Common myeloid progenitor, CD34-positive (primary cell): ENCODE measurements around the gene ADAM17.
A peak's percentile ranks its signal among the peaks of the same experiment; 100 is the strongest.
"Not testable (repeated sequence)": the region's sequence is repeated elsewhere in the genome, so short reads cannot be mapped to it uniquely, and the experiment has no call there.

Experiments
- CTCF ChIA-PET: fragments of 350-600 bp; sonication (Branson Sonifier 250); formaldehyde crosslinking; loops from one replicate; lab custom pipeline; 2021; ENCODE audit warnings: antibody characterized with exemption; lab: Charles Lee
- POLR2A ChIA-PET: fragments of 350-600 bp; sonication (Branson Sonifier 250); formaldehyde crosslinking; loops from one replicate; lab custom pipeline; 2021; ENCODE audit warnings: antibody characterized with exemption; lab: Charles Lee
- DNase-seq, 3 donors: peaks; one replicate each; pipeline versions ENCODE4 v3.0.0 to v3.0.0-alpha.2; 2013
- H3K27ac ChIP-seq, 2 experiments: 1 replicate in 1 of 2; 2 replicates in 1 of 2; pipeline ENCODE4 v1.7.0; 2013; ENCODE audit warnings: inconsistent platforms in 2 of 2, low read length in 2 of 2, mild to moderate bottlenecking in 2 of 2, low read depth in 1 of 2, moderate library complexity in 1 of 2; ENCODE audit not compliant: severe bottlenecking in 2 of 2, insufficient read depth in 1 of 2, poor library complexity in 1 of 2
- H3K27me3 ChIP-seq, 5 experiments: replicated peaks in 2 of 5; 1 replicate in 3 of 5; 2 replicates in 2 of 5; pipeline versions ENCODE4 v1.6.1 to v1.7.0; 2013; ENCODE audit warnings: low read length in 4 of 5, mild to moderate bottlenecking in 2 of 5, moderate library complexity in 2 of 5, inconsistent platforms in 1 of 5; ENCODE audit not compliant: insufficient read depth in 5 of 5, control insufficient read depth in 4 of 5
- H3K36me3 ChIP-seq, 4 experiments: 1 replicate in 2 of 4; 2 replicates in 2 of 4; pipeline versions ENCODE4 v1.6.1 to v1.7.0; 2013; ENCODE audit warnings: low read length in 3 of 4, control low read depth in 1 of 4, mild to moderate bottlenecking in 1 of 4; ENCODE audit not compliant: control insufficient read depth in 4 of 4, insufficient read depth in 4 of 4
- H3K4me1 ChIP-seq, 4 experiments: 1 replicate in 3 of 4; 2 replicates in 1 of 4; pipeline versions ENCODE4 v1.6.1 to v1.7.1; 2013; ENCODE audit warnings: low read length in 3 of 4, mild to moderate bottlenecking in 3 of 4, control low read depth in 1 of 4, inconsistent platforms in 1 of 4, moderate library complexity in 1 of 4; ENCODE audit not compliant: control insufficient read depth in 4 of 4, insufficient read depth in 4 of 4; ENCODE audit errors: control extremely low read depth in 1 of 4
- H3K4me3 ChIP-seq, 7 experiments: 1 replicate in 4 of 7; 2 replicates in 3 of 7; pipeline versions ENCODE4 v1.5.1 to v1.7.0; 2013; ENCODE audit warnings: mild to moderate bottlenecking in 7 of 7, low read length in 6 of 7, moderate library complexity in 6 of 7, inconsistent platforms in 2 of 7, low read depth in 2 of 7, control low read depth in 1 of 7; ENCODE audit not compliant: insufficient read depth in 4 of 7, control insufficient read depth in 1 of 7; ENCODE audit errors: extremely low read depth in 1 of 7
- H3K9me3 ChIP-seq, 5 experiments: 1 replicate in 4 of 5; 2 replicates in 1 of 5; pipeline versions ENCODE4 v1.6.1 to v1.7.1; 2013; ENCODE audit warnings: low read length in 4 of 5, mild to moderate bottlenecking in 2 of 5, inconsistent platforms in 1 of 5, low read depth in 1 of 5, moderate library complexity in 1 of 5; ENCODE audit not compliant: control insufficient read depth in 4 of 5, insufficient read depth in 2 of 5; ENCODE audit errors: control extremely low read depth in 1 of 5
- WGBS: methylation state at CpG from one replicate; pipeline ENCODE4 v1.1.5; 2013; ENCODE audit not compliant: insufficient coverage; 5-methylcytosine and 5-hydroxymethylcytosine counted together

Gene ADAM17

DNA sequence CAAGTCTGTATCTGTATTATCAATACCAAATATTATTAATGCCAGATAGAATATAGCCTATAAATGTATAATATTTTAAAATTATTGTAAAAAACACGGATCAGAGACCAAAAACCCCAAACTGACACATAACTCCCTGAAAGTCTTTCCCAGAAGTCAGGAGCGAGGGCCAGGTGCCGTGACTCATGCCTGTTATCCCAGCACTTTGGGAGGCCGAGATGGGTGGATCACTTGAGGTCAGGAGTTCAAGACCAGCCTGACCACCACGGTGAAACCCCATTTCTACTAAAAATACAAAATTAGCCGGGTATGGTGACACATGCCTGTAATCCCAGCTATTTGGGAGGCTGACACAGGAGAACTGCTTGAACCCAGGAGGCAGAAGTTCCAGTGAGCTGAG lies 39.6 kb upstream of the ADAM17 start:
- H3K4me3 ChIP-seq, H3K27ac ChIP-seq, DNase-seq, H3K4me1 ChIP-seq, H3K27me3 ChIP-seq, POLR2A ChIA-PET: not testable (repeated sequence)
- CTCF ChIA-PET: interaction anchor here (1.3 to 1.4 kb wide), 2 partner anchors 11 to 39 kb away, joined by 3 to 6 read pairs; no protein-coding TSS in a partner anchor
- H3K36me3 ChIP-seq: peaks cover 23 to 45% (median 35%) of the 10 kb centered on the region in 4 experiments
- 100% methylated on average over 5 of the region's 6 CpGs for WGBS
- H3K9me3 ChIP-seq: peaks cover 12 to 23% (median 14%) of the 10 kb centered on the region in 5 experiments

DNA sequence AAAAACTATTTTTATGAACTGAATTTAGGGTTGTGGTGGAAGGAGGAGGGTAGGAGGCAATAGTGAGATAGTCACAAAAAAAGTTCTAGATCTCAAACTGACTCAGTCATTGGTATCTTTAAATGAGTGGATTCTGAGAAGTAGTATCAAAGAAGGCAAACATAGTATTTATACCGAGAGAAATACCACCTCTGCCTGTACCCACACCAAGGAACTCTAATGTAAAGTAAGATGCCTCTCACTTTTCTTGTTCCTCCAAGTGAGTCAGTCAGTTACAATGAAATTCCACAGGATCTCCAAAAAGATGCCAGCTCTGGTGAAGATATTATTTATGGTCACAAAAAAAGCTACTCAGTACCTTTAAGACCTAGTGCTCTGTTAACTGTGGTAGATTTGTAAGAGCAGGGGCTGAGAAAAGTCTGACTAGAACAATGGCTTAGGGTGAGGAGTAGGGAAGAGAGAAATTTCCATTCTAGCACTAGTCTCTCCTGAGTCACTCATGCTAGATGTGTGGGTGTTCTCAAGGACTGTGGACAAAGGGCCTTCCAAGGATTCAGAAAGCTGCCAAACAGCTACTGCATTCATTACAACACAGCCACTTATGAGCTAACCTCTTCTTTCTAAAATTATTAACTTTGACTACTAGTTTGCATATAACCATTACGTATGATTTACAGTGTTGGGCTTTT lies 38.9 kb upstream of the ADAM17 start:
- H3K27me3 ChIP-seq: no peaks in the 10 kb centered on the region
- H3K36me3 ChIP-seq: peaks cover 18 to 44% (median 33%) of the 10 kb centered on the region in 4 experiments
- ChIA-PET CTCF (interaction anchor here (1.4 kb wide), 1 partner anchor 12 kb away, joined by 6 read pairs; no protein-coding TSS in a partner anchor), POLR2A (no interaction called here)
- no peak overlapping the region for H3K4me3 ChIP-seq
- H3K9me3 ChIP-seq: peaks cover 7 to 15% (median 9%) of the 10 kb centered on the region in 5 experiments
- H3K4me1 ChIP-seq: peaks cover 0 to 2% (median under 1%) of the 10 kb centered on the region in 4 experiments
- no peak for DNase-seq
- WGBS: 80% methylated on average over 1 of the region's 2 CpGs
- no peak overlapping the region for H3K27ac ChIP-seq

DNA sequence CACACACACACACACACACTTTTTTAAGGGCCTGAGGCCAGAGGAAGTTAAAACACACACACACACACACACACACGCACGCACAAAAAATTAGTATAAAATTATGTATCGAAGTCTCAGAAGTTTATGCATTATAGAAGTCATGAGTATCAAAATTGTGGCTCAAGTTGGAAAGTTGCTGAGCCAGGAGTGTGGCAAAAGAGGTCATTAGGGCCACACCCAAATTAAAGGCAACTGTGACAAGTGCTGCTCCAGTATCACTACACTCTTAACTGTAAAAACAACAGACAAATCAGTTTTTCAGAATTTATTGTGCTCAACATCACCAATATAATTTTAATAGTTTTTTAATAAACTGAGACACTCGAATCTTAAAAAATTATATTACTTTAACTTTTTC lies 38.3 kb upstream of the ADAM17 start:
- CTCF ChIA-PET: interaction anchor here (1.4 kb wide), 1 partner anchor 13 kb away, joined by 6 read pairs; no protein-coding TSS in a partner anchor
- H3K36me3 ChIP-seq: peaks cover 13 to 42% (median 31%) of the 10 kb centered on the region in 4 experiments
- no peak overlapping the region for H3K27ac ChIP-seq

DNA sequence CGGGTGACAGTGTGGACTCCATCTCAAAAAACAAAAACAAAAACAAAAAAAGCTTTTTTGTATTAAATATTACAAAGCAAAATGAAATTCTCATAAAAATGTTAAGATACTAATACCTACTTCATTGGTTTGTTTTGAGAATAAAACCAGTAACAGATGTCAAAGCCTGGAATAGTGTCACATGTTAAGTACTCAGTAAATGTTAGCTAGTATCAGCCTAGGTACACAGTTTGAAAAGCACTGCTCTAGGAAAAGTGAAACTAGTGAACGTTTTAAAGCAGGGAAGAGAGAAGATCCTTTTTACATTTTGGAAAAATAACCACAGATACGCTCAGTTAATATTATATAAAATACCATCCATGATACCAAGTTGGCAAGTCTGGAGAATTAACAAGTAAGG lies 37.1 kb upstream of the ADAM17 start:
- no peaks in the 10 kb centered on the region for H3K27me3 ChIP-seq
- no peak overlapping the region for H3K4me3 ChIP-seq
- WGBS: 83% methylated on average over 1 of the region's 3 CpGs
- ChIA-PET CTCF (no interaction called here), POLR2A (interaction anchor here (0.6 kb wide), 1 partner anchor 62 kb away, joined by 3 read pairs; no protein-coding TSS in a partner anchor)
- H3K27ac ChIP-seq: no peak overlapping the region
- no peak for DNase-seq
- peaks cover 0 to 2% (median under 1%) of the 10 kb centered on the region in 4 experiments for H3K4me1 ChIP-seq
- H3K36me3 ChIP-seq: peaks cover 10 to 42% (median 27%) of the 10 kb centered on the region in 4 experiments
- no peaks in the 10 kb centered on the region for H3K9me3 ChIP-seq

More for the DNA sequence above, 38.3 kb upstream of the ADAM17 start:
- H3K9me3 ChIP-seq: peaks cover 2 to 10% (median 3%) of the 10 kb centered on the region in 5 experiments
- no peak overlapping the region for H3K4me3 ChIP-seq
- no peaks in the 10 kb centered on the region for H3K27me3 ChIP-seq
- WGBS: no CpG with 5 or more reads among the region's 4 CpGs
- peaks cover 0 to 2% (median under 1%) of the 10 kb centered on the region in 4 experiments for H3K4me1 ChIP-seq
- POLR2A ChIA-PET: no interaction called here
- DNase-seq: peak in 1 of 3 donors; percentile 16

DNA sequence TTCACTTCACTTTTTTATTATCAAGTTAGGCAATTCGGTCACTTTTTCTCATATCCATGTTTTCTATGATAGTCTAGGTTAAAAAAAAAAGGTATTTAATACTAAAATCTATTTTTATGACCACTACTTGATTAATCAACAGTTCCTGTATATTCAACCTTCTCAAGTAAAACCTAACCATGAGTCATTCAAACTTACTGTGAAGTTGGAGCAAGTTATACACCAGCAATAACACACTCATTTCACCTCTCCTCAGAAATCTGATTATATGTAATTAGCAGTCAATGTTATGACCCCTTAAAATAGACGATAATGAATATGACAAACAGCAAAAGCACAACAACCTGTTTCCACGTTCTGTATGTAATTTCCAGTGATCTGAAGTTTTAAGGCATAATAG lies 35.0 kb upstream of the ADAM17 start:
- no peak overlapping the region for H3K27ac ChIP-seq
- POLR2A ChIA-PET: no interaction called here
- H3K27me3 ChIP-seq: no peaks in the 10 kb centered on the region
- no peaks in the 10 kb centered on the region for H3K4me1 ChIP-seq
- no peak overlapping the region for H3K4me3 ChIP-seq
- no peaks in the 10 kb centered on the region for H3K9me3 ChIP-seq
- WGBS: no CpG with 5 or more reads among the region's 3 CpGs
- H3K36me3 ChIP-seq: peaks cover 10 to 60% (median 42%) of the 10 kb centered on the region in 4 experiments
- no peak for DNase-seq
- CTCF ChIA-PET: interaction anchor here (0.8 to 1.8 kb wide), 2 partner anchors 13 to 15 kb away, joined by 3 to 6 read pairs; no protein-coding TSS in a partner anchor

DNA sequence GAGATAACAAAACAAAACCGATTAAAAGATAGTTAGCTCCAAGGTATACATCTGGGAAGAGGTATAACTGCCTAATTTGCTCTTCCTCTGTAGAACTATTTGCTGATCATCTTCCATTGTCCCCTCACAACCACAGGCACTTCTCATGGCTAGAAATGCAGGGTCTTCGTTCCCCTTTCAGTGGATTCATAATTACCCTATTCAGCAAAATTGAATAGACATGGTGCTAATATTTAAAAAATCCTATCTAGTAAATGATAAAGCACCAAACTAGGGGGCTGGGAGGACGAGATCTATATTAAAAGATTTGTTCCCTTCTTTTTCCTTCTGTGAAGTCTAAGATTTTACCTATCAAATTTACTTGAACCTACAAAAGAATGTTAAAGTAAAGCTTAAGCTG lies 30.8 kb upstream of the ADAM17 start:
- CTCF ChIA-PET: interaction anchor here (0.6 kb wide), 2 partner anchors 69 to 183 kb away, joined by 3 read pairs; no protein-coding TSS in a partner anchor
- DNase-seq: no peak
- no CpG with 5 or more reads among the region's 3 CpGs for WGBS
- Histone ChIP-seq H3K9me3 (no peaks in the 10 kb centered on the region), H3K4me3 (no peak overlapping the region), H3K27me3 (no peaks in the 10 kb centered on the region), H3K27ac (no peak overlapping the region), H3K4me1 (no peaks in the 10 kb centered on the region), H3K36me3 (peaks cover 28 to 67% (median 44%) of the 10 kb centered on the region in 4 experiments)
- POLR2A ChIA-PET: no interaction called here

DNA sequence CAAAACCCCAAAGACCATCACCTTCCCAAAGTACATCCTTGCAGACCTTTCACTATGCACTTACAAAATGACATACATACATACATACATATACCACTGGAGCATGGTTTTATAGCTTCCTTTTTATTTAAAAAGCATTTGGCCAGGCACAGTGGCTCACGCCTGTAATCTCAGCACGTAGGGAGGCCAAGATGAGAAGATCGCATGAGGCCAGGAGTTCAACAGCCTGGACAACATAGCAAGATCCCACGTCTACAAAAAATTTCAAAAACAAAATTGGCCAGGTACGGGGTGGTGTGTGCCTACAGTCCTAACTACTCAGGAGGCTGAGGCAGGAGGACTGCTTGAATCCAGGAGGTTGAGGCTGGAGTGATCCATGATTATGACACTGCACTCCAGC lies 29.9 kb upstream of the ADAM17 start:
- 97% methylated on average over 5 of the region's 5 CpGs for WGBS
- CTCF ChIA-PET: no interaction called here

More for the DNA sequence above, 29.9 kb upstream of the ADAM17 start:
- Histone ChIP-seq H3K4me3 (no peak overlapping the region), H3K36me3 (peaks cover 26 to 59% (median 40%) of the 10 kb centered on the region in 4 experiments), H3K4me1 (no peaks in the 10 kb centered on the region), H3K27me3 (no peaks in the 10 kb centered on the region), H3K9me3 (no peaks in the 10 kb centered on the region), H3K27ac (no peak overlapping the region)
- no peak for DNase-seq
- POLR2A ChIA-PET: no interaction called here
